GM18520 (cell line): ENCODE data around the gene PTBP2.

Experiments
- ATAC-seq: cut with Tn5 transposase; IDR thresholded peaks from one replicate; pipeline ENCODE4 v1.9.1; 2021; ENCODE audit not compliant: unreplicated experiment

Gene PTBP2, protein sequence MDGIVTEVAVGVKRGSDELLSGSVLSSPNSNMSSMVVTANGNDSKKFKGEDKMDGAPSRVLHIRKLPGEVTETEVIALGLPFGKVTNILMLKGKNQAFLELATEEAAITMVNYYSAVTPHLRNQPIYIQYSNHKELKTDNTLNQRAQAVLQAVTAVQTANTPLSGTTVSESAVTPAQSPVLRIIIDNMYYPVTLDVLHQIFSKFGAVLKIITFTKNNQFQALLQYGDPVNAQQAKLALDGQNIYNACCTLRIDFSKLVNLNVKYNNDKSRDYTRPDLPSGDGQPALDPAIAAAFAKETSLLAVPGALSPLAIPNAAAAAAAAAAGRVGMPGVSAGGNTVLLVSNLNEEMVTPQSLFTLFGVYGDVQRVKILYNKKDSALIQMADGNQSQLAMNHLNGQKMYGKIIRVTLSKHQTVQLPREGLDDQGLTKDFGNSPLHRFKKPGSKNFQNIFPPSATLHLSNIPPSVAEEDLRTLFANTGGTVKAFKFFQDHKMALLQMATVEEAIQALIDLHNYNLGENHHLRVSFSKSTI

DNA sequence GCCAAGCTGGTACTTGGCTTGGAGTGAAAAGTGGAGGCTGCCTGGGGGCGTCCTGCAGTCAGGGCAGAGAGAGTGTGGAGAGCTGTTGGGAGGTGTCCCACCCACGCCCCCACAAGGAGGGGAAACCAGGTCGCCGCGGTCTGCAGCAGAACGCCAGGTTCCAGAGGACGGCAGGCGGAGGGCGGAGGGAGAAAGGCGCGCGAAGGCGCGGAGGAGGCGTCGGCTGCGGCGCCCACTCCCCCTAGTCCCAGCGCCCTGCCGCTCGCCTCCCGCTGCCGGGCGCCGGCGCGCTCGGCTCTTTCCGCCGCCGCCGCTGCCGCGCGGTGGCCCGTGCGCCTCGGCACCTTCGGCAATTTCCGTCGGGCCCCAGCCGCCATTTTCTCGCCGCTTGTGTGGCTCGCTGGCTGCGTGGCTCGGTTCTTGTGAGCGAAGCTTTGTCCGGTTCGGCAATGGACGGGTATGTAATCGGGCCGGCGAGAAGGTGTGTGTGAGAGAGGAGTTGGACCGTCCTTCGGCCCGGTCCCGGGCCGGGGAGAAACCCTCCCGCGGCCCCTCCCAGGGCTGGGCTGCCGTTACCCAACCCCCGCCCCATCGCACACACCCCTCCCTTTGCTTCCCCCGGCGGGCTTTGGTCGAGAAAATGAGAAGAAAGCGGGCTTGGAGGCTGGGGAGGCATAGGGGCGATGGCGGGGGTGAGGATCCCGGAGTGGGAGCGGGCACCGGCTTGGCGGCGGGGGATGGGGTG, at the start of gene PTBP2:
PTBP2 (plus strand) TSS at position 369 of the 745 bp plus-strand sequence; CDS start at position 450, 81 bp downstream.
- peak; percentile 96 for ATAC-seq

DNA sequence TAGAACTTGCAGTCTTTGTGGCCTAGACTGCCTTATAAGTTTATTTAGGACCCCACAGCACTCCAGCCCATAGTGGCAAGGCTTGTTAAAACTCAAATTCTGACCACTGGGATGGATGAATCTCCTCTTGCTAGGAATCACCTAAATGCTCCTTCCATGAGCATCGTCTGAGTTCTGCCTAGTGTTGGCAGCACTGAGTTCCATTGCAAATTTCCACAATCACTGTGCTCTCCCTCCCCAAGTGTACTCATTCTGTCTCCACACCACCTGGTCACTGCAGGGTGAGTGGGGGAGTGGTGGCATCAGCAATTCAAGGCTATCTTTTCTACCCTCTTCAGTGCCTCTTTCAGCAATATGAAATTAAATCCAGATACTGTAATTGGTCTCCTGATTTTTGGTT, 46.7 kb upstream of the PTBP2 start:
- no peak for ATAC-seq

DNA sequence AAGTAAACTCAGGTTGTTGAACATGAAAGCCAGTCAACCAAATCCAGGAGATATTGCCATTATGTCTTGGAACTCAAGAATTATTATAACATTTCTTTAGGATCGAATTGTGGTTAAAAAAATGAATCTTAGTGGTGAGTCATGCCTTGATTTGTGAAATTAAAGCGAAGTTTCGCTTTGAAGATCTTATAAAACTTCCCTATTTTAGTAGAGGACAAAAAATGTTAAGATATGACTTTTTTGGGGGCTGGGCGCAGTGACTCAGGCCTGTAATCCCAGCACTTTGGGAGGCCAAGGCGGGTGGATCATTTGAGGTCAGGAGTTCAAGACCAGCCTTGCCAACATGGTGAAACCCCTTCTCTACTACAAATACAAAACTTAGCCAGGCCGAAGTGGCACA, 39.5 kb upstream of the PTBP2 start:
- ATAC-seq: no peak

DNA sequence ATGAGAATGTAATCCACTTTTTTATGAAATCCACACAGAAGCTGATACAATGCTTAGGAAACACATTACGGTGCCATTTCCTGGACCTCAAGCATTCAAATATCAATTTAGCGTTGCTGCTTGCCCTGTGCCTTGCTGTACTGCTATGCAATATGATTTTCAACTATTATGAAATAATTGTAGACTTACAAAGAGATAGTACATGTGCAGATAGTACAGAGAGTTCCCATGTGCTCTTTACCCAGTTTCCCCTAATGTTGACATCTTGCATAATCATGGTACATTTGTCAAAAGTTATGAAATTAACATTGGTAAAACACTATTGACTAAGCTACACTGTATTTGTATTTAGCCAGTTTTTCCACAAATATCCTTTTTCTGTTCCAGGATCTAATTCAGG, 37.7 kb upstream of the PTBP2 start:
- no peak for ATAC-seq

DNA sequence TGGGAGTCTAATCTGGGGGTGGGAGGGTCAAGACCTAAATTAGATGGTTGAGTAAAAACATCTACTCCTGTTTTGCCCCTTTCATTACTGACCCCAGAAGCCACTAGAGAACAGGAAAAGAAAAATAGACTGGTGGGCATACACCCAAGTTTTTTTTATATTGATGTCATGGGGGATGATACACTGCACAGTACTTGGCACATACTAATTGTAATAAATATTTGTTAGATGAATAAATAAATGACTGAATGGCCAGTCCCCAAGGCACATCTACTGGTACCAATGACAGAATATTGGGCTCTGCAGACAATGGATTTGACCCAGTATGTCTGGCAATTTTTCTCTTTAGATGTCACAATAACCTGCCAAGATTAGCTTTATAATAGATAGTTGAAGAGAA, 36.8 kb upstream of the PTBP2 start:
- no peak for ATAC-seq

DNA sequence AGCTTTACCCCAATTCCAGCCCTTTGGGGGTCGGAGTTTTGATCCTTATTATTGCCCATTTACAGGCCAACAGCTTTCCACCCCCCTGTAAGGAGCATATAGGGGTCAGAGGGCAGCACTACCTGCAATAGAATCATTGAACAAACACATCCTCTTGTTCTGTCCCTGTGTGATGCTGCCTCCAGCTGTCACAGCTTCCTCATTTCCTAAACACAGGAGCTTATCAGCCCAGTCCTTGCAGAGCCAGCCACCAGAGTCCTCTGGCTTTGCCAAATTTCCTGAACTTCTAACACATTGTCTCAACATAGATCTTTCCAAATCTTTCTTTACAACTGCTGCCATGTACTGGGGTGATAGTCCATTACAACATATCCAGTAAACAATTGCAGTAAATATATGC, 32.8 kb upstream of the PTBP2 start:
- ATAC-seq: no peak

DNA sequence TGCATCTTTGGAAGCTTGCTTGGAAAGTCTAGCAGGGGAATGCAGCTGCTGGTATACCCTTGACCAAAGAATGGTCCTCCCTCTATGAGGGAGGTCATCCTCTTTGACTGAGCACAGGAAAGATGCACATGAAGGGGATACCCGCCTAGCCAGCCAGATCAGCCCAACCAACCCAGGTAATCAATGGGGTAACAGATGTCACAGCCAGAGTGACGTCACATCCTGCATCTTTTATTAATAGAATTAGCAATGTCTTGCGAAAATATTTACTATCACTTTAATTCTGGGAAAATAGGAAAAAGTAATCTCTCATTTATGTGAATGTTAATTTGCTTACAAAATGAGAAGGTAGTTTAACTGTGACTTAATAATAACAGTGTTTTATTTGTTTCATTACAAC, 25.6 kb upstream of the PTBP2 start:
- no peak for ATAC-seq

DNA sequence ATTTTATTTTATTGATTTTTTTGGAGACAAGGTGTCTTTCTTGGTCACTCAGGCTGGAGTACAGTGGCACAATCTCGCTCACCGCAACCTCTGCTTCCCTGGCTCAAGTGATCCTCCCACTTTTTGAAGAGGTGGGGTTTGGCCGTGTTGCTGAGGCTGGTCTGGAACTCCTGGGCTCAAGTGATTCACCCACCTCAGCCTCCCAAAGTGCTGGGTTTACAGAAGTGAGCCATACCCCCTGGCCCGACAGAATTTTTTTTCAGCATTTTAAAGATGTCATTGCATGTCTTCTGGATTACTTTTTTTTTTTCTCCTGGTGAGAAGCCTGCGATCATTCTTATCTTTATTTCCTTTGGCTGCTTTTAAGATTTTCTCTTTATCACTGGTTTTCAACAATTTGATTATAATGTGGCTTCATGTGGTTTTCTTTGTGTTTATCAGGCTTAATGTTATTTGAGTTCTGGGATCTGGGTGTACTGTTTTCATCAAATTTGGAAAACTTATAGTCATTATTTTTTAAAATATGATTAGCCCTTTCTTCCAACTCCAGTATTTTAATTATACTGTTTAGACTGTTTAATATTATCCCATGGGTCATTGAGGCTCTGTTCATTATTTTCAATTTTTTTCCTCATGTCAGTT, 23.1 kb upstream of the PTBP2 start:
- ATAC-seq: no peak

DNA sequence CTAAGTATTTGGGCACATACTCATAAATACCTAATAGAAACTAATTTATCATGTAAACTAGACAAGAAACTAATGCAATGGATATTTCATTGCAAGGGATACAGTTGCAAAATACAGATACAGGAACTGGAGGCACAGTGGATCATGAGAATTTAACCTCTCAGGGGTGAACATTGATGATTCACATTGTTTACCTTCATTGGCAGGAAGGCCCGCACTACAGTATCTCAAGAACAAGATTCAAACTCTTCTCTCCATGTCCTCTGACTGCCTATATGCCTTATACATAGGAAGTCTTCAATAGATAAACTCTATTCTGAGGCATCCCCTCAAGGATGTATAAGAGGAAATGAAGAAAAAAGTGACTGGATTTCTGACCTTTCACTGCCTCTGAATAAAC, 18.4 kb upstream of the PTBP2 start:
- no peak for ATAC-seq

DNA sequence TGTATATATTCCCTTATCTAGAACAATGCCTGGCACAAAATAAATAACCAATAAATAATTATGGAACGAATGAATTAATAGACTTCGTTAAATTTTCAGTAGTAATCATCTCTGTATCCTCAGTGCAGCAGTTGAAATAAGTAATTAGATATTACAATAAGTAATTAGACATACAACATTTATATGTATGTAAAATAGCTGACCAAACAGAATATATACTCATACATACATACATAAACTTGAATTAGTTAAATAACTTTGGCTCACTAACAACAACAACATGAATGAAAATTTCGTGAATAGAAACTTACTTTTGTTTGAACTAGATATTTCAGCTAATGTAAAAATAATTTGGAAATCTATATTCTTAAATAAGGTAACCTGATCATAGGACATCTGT, 14.6 kb upstream of the PTBP2 start:
- ATAC-seq: no peak

DNA sequence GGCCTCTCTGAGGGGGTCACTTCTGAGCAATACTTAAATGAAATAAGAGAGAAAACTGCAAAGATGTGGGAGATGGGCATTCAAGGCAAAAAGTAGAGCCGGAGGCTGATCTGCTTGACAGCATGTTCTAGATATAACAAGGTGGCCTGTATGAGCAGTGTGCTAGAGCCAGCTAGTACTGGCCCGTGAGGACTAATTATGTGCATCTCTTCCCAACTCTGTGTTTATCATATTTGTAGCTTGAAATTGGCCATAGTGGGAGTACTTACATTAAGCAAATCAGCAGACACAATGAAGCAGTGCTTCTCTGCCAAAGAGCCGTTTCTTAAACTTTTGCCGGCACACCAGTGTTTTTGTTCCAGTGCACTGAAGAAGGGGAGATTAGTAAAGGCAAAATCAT, 13.1 kb upstream of the PTBP2 start:
- no peak for ATAC-seq

DNA sequence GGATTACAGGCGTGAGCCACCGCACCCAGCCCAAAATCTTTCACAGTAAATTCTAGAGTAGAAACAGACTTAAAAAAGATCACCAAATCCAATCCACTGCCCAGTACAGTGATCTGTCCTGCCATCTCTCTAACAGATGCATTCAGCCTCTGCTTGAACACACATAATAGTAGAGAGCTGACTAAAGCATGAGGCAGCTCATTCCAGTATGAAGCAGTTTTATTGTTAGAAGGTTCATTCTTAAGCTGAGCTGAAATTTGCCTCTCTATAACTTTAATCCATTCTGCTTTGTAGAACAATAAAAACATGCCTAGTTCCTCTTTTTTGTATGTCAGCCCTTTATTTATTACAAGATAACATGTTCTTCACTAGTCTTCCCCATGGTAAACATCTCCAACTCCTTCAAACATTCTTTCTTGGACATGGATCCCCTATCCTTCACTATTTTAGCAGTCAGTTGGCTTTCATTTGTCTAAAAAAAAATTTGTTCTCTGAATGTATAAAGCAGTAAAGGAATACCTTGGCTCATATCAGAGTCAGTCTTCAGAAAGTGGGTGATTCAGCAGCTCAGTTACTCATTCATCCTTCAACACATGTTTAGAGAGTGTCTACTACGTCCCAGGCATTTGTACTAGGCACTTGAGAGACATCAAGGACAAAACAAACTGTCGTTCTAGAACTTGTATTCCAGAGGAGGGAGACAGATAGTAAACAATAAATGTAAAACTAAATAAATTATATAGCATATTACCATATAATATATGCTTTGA, 10.7 kb upstream of the PTBP2 start:
- ATAC-seq: no peak

DNA sequence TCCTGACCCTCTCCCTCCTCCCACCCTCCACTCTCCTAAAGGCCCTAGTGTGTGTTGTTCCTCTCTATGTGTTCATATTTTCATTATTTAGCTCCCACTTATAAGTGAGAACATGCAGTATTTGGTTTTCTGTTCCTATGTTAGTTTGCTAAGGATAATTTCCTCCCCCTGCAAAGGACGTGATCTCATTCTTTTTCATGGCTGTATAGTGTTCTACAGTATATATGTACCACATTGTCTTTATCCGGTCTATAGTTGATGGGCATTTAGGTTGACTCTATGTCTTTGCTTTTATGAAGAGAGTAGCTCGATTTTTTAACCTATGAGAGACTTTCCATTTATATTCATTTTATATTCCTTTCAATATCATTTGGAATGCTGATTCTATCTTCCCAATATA, 7.9 kb upstream of the PTBP2 start:
- ATAC-seq: no peak

DNA sequence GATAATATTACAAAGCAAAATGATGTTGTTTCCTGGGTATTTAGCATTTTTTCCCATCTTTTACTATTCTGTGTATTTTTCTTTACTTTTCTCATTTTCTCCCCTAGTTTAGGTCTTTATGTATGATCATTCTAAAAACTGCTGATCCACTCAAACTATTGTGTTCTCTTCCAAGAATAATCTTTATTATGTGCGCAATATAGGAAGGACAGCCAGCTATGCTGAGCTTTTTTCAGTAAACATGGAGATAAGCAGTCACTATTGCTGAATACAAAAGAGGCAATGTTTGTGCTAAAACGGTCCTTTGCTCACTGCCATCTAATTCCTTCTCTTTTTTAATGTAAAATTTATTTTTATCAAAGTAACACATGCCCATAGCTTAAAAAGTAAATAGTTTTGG, 6.7 kb upstream of the PTBP2 start:
- no peak for ATAC-seq

DNA sequence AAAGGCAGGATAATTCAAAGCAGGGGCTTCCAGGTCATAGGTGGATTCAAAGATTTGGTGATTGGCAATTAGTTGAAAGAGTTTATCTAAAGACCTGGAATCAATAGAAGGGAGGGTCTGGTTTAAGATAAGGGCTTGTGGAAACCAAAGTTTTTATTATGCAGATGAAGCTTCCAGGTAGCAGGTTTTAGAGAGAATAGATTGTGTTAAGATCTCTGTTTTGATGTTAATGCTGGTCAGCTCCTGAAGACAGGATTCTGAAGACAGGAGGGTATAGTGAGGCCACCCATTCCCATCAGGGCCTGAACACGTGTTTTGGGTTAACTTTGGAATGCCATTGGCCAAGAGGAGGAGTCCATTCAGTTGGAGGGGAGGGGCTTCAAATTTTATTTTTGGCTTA, 6.1 kb upstream of the PTBP2 start:
- ATAC-seq: no peak

DNA sequence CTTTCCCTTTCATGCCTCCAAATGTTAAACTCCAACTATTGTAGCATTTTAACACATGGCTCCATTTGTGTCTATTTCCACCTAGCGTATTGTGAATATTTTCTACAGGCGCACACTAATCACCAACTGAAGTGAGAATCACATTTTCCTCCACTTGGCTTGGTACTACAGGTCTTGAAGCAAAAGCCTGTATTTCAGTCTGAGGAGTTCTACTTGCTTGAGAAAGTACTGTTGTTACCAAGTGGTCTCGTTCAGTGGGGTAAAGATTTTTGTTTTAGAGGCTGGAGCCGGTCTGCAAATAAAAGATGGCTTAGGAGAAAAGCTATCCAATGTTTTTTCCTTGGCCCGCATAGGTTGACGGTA, 550 bp upstream of the PTBP2 start:
- no peak for ATAC-seq

DNA sequence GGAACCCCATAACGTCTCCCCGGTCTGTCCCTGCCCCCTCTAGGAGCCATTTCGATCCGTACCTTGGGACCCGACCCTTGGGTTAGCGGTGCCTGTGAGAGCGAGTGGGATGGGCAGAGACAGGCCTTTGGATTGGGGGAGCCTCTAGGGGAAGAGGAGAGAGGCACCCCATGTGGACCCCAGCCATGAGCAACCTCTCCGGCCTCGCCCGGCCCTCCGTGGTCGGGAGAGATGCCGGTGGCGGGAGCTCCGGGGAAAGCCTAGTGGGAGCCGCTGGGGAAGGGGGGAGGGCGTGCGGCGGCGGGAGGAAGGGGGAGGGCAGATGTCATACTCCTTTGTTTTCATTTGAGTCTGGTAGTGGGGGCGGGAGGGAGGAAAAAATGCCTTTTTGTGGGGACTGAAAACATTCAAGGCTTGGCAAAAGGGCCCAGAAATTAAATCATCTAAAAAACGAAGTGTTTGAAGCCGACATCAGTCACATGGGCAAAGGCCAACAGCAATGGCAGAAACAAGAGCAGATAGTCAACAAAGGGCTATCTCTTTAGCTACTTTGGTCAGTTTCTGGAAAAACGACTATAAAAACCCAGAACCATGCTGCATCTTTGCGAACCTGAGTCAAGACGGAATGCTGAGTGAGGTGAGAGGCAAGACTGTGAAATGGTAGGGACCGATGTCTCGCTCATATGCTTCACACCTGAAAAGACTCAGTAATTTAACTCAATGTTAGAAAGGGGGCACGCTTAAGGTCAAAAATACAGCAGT, 758 bp downstream of the PTBP2 start:
- peak; percentile 24 for ATAC-seq

DNA sequence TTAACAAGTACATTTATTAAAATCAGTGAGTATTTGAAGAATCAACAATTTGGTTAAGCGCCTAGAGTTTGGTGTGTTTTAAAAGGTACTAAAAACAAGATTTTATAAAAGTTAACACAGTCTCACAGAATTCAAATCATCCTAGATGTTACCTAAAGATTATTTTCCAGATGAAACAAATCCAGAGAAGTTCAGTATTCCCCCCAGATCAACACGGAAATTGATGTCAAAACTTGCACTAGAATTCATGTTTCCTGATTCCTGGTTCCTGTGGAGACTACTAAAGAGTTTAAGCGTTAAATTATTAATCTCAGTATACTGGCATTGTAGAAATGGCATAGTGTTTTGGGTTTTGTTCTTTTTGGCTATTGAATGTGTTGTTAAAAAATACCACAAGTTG, 1.4 kb downstream of the PTBP2 start:
- ATAC-seq: no peak

DNA sequence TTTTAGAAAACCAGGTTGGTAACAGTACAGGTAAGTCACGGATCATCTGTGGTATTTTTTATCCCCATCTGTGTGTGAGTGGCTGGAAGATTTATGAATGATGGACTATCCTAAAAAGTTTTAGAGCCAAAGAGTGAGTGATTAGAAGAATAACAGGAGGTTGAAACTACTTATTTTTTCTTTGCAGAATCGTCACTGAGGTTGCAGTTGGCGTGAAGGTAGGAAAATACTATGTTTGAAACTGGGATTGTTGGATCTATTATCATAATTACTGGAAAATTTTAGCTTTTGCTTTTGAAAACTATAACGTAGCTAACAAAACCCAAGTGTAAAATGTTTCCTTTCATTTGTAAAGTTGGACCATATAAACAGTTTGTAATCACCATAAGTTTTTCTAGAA, 1.8 kb downstream of the PTBP2 start:
- no peak for ATAC-seq

DNA sequence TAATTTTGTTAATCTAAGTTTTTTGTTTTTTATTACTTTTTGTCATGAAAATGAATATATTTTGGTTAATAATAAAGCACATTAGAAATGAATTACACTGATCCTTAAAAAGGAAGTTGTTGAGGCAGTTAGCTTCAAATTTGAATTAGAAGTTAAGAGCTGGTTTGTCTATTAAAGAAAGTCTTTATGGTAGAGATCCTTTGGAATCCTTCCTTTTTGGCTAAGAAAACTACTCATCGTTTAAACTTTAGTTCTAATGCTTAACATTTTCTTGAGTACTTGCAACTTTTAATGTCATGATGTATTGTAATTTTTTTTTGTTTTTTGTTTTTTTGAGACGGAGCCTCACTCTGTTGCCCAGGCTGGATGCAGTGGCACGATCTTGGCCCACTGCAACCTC, 2.4 kb downstream of the PTBP2 start:
- no peak for ATAC-seq
